GM12878 (cell line): ENCODE data around the gene EPDR1. TPM values are rescaled to one million over a fixed set of nuclear protein-coding genes. Genes with fewer than 3 reads are reported as not detected.

Experiments
- BHLHE40 ChIP-seq, 2 experiments: fragments of 450-650 bp in 1 of 2; IDR thresholded peaks; 2 replicates each; pipeline ENCODE4 v1.6.1; 2011 to 2017; ENCODE audit warnings: low read depth in 2 of 2, borderline replicate concordance in 1 of 2, improper control_type of control experiment in 1 of 2, low read length in 1 of 2, mild to moderate bottlenecking in 1 of 2
- CEBPB ChIP-seq, 2 experiments: fragments of 150-350 bp in 1 of 2; IDR thresholded peaks; 2 replicates each; pipeline ENCODE4 v1.6.1; 2012 to 2014; ENCODE audit warnings: low read depth in 2 of 2, low read length in 2 of 2, borderline replicate concordance in 1 of 2, inconsistent platforms in 1 of 2
- DPF2 ChIP-seq: fragments of 450-650 bp; IDR thresholded peaks from 2 replicates; pipeline ENCODE4 v1.6.1; 2017; ENCODE audit warnings: mild to moderate bottlenecking
- EED ChIP-seq: sonication (generic); IDR thresholded peaks from 2 replicates; pipeline ENCODE4 v1.6.1; 2016; ENCODE audit warnings: antibody characterized with exemption, low read depth
- FOXM1 ChIP-seq: IDR thresholded peaks from 2 replicates; pipeline ENCODE4 v1.6.1; 2012; ENCODE audit warnings: low read depth, mild to moderate bottlenecking, inconsistent platforms, low read length, moderate library complexity
- JUND ChIP-seq: IDR thresholded peaks from 2 replicates; pipeline ENCODE4 v1.6.1; 2012; ENCODE audit warnings: low read depth, mild to moderate bottlenecking, low read length, improper control_type of control experiment, moderate library complexity
- MYB ChIP-seq: fragments of 150-350 bp; IDR thresholded peaks from 2 replicates; pipeline ENCODE4 v1.6.1; 2014; ENCODE audit warnings: mild to moderate bottlenecking, low read depth, low read length, borderline replicate concordance
- MYC ChIP-seq: IDR thresholded peaks from 2 replicates; pipeline ENCODE4 v1.6.1; 2011; ENCODE audit warnings: mild to moderate bottlenecking, low read length, moderate library complexity, inconsistent platforms; ENCODE audit not compliant: insufficient read depth, insufficient replicate concordance, insufficient read length, severe bottlenecking
- NFIC ChIP-seq: IDR thresholded peaks from 2 replicates; pipeline ENCODE4 v1.6.1; 2012; ENCODE audit warnings: low read depth, mild to moderate bottlenecking, inconsistent platforms, low read length, moderate library complexity
- NFYB ChIP-seq: IDR thresholded peaks from 2 replicates; pipeline ENCODE4 v1.6.1; 2011; ENCODE audit warnings: low read depth, mild to moderate bottlenecking, low read length, improper control_type of control experiment, moderate library complexity; ENCODE audit not compliant: insufficient read depth
- POLR2AphosphoS2 ChIP-seq: IDR thresholded peaks from 2 replicates; pipeline ENCODE4 v1.6.1; 2011; ENCODE audit warnings: low read depth, mild to moderate bottlenecking, low read length, improper control_type of control experiment, moderate library complexity
- RAD21 ChIP-seq: IDR thresholded peaks from 2 replicates; pipeline ENCODE4 v1.6.1; 2011; ENCODE audit warnings: mild to moderate bottlenecking, low read depth, low read length, moderate library complexity; ENCODE audit not compliant: insufficient read depth
- RCOR1 ChIP-seq: conservative IDR thresholded peaks from 2 replicates; pipeline ENCODE4 v1.6.1; 2012; ENCODE audit warnings: low read depth, low read length, improper control_type of control experiment
- RELB ChIP-seq: fragments of 450-650 bp; IDR thresholded peaks from 2 replicates; pipeline ENCODE4 v1.6.1; 2017; ENCODE audit warnings: low read depth, mild to moderate bottlenecking, moderate library complexity
- RFX5 ChIP-seq: IDR thresholded peaks from 2 replicates; pipeline ENCODE4 v1.6.1; 2011; ENCODE audit warnings: low read depth, low read length, improper control_type of control experiment
- SPI1 ChIP-seq: IDR thresholded peaks from 2 replicates; pipeline ENCODE4 v1.6.1; 2011; ENCODE audit warnings: low read depth, mild to moderate bottlenecking, low read length, moderate library complexity, borderline replicate concordance; ENCODE audit not compliant: insufficient read depth
- YY1 ChIP-seq: IDR thresholded peaks from 2 replicates; pipeline ENCODE4 v1.6.1; 2011; ENCODE audit warnings: low read depth, mild to moderate bottlenecking, low read length
- ZNF217 ChIP-seq: fragments of 450-650 bp; IDR thresholded peaks from 2 replicates; pipeline ENCODE4 v1.6.1; 2017; ENCODE audit warnings: antibody characterized with exemption, mild to moderate bottlenecking
- ZNF24 ChIP-seq: fragments of 450-650 bp; IDR thresholded peaks from 2 replicates; pipeline ENCODE4 v1.6.1; 2017; ENCODE audit warnings: antibody characterized with exemption, mild to moderate bottlenecking
- ZSCAN29 ChIP-seq: fragments of 450-650 bp; IDR thresholded peaks from 2 replicates; pipeline ENCODE4 v1.6.1; 2017; ENCODE audit warnings: mild to moderate bottlenecking, moderate library complexity
- polyA plus RNA-seq, 11 experiments: library from polyadenylated mRNA; depleted of rRNA in 4 of 11; unstranded in 6 of 11; stranded (reverse) in 5 of 11; fragments of >200 nt; fragmentation: Nextera tagmentation in 4 of 11; fragmentation: Illumina TruSeq in 1 of 11; extraction: Ambion mirVana in 4 of 11; extraction: Trizol in 1 of 11; gene quantifications; 1 replicate in 1 of 11; 2 replicates in 10 of 11; pipeline versions ENCODE4 v1.2.1 to v1.2.3, GENCODE V29; 2011 to 2016; ENCODE audit warnings: inconsistent platforms in 2 of 11, missing spikeins in 2 of 11, low read depth in 1 of 11
- total RNA-seq, 4 experiments: library from RNA; depleted of rRNA in 3 of 4; stranded (reverse); fragments of >200 nt in 3 of 4; fragmentation: Illumina TruSeq in 1 of 4; extraction: Trizol in 1 of 4; gene quantifications; 2 replicates each; pipeline versions ENCODE4 v1.2.1 to v1.2.3, GENCODE V29; 2013 to 2021
- TF ChIP-seq, protein P1 (sequence below): fragments of 450-650 bp; IDR thresholded peaks from 2 replicates; pipeline ENCODE4 v1.6.1; 2016; ENCODE audit warnings: mild to moderate bottlenecking
- TF ChIP-seq, protein P2 (sequence below): IDR thresholded peaks from 2 replicates; pipeline ENCODE4 v1.6.1; 2011; ENCODE audit warnings: mild to moderate bottlenecking, low read depth, low read length, moderate library complexity; ENCODE audit not compliant: insufficient replicate concordance
- TF ChIP-seq, protein P3 (sequence below): fragments of 450-650 bp; IDR thresholded peaks from 2 replicates; pipeline ENCODE4 v1.6.1; 2017; ENCODE audit warnings: mild to moderate bottlenecking, moderate library complexity

EPDR1 gene
- total and polyA plus RNA-seq, 10 of the 15 experiments (the other 5 are each of a cell fraction or from before 2014, with no cell fraction given), result 1.2 to 18.8 (median 4.7) TPM

- TF ChIP-seq POLR2AphosphoS2 (no peak), NFIC (no peak), BHLHE40 (IDR thresholded peaks at IDR 0.05; ENCODE audit: borderline replicate concordance in 1 of 2, low read depth in 2 of 2, low read length in 1 of 2) (peak in 1 of 2 experiments; percentile 27; a peak in 2 of 4 replicates), ZNF217 (no peak), ZSCAN29 (no peak), DPF2 (0 out of 2 replicates have a peak, but pooled peaks have one; percentile 37), MYB (no peak), RELB (0 out of 2 replicates have a peak, but pooled peaks have one; percentile 19), MYC (no peak), ZNF24 (no peak), EED (no peak), RFX5 (no peak), SPI1 (no peak), NFYB (no peak), FOXM1 (no peak), JUND (no peak), RCOR1 (no peak), RAD21 (no peak), YY1 (no peak), CEBPB (IDR thresholded peaks at IDR 0.05; ENCODE audit: borderline replicate concordance in 1 of 2, low read depth in 2 of 2, low read length in 2 of 2) (no peak)
- TF ChIP-seq, protein P1, sequence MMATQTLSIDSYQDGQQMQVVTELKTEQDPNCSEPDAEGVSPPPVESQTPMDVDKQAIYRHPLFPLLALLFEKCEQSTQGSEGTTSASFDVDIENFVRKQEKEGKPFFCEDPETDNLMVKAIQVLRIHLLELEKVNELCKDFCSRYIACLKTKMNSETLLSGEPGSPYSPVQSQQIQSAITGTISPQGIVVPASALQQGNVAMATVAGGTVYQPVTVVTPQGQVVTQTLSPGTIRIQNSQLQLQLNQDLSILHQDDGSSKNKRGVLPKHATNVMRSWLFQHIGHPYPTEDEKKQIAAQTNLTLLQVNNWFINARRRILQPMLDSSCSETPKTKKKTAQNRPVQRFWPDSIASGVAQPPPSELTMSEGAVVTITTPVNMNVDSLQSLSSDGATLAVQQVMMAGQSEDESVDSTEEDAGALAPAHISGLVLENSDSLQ, result no peak
- TF ChIP-seq, protein P2, sequence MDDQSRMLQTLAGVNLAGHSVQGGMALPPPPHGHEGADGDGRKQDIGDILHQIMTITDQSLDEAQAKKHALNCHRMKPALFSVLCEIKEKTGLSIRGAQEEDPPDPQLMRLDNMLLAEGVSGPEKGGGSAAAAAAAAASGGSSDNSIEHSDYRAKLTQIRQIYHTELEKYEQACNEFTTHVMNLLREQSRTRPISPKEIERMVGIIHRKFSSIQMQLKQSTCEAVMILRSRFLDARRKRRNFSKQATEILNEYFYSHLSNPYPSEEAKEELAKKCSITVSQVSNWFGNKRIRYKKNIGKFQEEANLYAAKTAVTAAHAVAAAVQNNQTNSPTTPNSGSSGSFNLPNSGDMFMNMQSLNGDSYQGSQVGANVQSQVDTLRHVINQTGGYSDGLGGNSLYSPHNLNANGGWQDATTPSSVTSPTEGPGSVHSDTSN, result no peak
- TF ChIP-seq, protein P3, sequence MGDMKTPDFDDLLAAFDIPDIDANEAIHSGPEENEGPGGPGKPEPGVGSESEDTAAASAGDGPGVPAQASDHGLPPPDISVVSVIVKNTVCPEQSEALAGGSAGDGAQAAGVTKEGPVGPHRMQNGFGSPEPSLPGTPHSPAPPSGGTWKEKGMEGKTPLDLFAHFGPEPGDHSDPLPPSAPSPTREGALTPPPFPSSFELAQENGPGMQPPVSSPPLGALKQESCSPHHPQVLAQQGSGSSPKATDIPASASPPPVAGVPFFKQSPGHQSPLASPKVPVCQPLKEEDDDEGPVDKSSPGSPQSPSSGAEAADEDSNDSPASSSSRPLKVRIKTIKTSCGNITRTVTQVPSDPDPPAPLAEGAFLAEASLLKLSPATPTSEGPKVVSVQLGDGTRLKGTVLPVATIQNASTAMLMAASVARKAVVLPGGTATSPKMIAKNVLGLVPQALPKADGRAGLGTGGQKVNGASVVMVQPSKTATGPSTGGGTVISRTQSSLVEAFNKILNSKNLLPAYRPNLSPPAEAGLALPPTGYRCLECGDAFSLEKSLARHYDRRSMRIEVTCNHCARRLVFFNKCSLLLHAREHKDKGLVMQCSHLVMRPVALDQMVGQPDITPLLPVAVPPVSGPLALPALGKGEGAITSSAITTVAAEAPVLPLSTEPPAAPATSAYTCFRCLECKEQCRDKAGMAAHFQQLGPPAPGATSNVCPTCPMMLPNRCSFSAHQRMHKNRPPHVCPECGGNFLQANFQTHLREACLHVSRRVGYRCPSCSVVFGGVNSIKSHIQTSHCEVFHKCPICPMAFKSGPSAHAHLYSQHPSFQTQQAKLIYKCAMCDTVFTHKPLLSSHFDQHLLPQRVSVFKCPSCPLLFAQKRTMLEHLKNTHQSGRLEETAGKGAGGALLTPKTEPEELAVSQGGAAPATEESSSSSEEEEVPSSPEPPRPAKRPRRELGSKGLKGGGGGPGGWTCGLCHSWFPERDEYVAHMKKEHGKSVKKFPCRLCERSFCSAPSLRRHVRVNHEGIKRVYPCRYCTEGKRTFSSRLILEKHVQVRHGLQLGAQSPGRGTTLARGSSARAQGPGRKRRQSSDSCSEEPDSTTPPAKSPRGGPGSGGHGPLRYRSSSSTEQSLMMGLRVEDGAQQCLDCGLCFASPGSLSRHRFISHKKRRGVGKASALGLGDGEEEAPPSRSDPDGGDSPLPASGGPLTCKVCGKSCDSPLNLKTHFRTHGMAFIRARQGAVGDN, result no peak
Measured at GRCh38 chr7:37987732-37988131, 67.3 kb downstream of the EPDR1 start (continued).
